HG03460 (cell line): ENCODE results near the gene VSTM1.
A peak's percentile ranks its signal among the peaks of the same experiment; 100 is the strongest.
"Not testable (repeated sequence)": the region's sequence is repeated elsewhere in the genome, so short reads cannot be mapped to it uniquely, and the experiment has no call there.

Experiments used
- ATAC-seq: cut with Tn5 transposase; IDR thresholded peaks from one replicate; pipeline ENCODE4 v1.9.1; 2021; ENCODE audit not compliant: unreplicated experiment

VSTM1 gene, protein sequence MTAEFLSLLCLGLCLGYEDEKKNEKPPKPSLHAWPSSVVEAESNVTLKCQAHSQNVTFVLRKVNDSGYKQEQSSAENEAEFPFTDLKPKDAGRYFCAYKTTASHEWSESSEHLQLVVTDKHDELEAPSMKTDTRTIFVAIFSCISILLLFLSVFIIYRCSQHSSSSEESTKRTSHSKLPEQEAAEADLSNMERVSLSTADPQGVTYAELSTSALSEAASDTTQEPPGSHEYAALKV

GRCh38 chr19:54063350-54064116 is at the start of gene VSTM1:
VSTM1 (minus strand) TSS chr19:54063897; CDS start chr19:54063777, 120 bp downstream.
- ATAC-seq: no peak

- no peak for ATAC-seq
Observed at GRCh38 chr19:54109651-54110050, 46.0 kb upstream of the VSTM1 start.

GRCh38 chr19:54108496-54108895 is 44.8 kb upstream of the VSTM1 start:
- no peak for ATAC-seq

- ATAC-seq: no peak
Observed at GRCh38 chr19:54107876-54108490, 44.3 kb upstream of the VSTM1 start.

DNA sequence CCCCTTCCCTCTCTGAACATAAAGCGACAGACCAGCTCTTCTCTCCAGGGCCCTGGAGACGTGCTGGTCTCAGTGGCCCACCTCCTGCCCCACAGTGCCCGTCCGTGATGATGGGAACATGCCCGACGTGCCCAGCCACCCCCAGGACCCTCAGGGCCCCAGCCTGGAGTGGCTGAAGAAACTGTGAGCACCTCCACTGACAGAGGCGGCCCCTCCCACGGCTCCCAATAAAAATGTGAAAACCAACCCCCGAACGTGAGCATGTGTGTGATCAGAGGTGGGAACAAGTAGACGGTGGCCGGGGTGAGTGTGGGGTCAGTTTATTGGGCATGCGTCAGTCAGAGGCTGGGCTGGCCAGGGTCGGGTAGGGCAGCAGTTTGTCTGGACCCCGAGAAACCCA is 43.0 kb upstream of the VSTM1 start:
- no peak for ATAC-seq

DNA sequence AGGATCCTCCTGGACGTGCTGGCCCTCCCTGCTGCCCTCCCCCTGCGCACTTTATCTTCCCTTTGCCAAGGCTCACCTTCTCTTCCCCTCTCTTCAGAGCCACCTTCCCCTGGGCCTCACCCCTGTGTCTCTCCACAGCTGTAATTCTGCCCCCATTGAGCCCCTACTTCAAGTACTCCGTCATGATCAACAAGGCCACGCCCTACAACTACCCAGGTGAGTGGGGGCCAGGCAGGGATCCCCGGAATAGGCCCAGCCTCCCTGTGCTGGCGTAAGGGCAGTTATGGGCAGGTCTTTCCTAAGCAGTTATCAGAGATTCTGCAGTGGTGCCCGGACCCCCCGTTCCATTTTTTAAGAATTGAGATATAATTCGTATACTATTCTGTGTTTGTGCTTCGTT is 42.1 kb upstream of the VSTM1 start:
- ATAC-seq: no peak

GRCh38 chr19:54104998-54105715 is 41.5 kb upstream of the VSTM1 start:
- ATAC-seq: no peak

DNA sequence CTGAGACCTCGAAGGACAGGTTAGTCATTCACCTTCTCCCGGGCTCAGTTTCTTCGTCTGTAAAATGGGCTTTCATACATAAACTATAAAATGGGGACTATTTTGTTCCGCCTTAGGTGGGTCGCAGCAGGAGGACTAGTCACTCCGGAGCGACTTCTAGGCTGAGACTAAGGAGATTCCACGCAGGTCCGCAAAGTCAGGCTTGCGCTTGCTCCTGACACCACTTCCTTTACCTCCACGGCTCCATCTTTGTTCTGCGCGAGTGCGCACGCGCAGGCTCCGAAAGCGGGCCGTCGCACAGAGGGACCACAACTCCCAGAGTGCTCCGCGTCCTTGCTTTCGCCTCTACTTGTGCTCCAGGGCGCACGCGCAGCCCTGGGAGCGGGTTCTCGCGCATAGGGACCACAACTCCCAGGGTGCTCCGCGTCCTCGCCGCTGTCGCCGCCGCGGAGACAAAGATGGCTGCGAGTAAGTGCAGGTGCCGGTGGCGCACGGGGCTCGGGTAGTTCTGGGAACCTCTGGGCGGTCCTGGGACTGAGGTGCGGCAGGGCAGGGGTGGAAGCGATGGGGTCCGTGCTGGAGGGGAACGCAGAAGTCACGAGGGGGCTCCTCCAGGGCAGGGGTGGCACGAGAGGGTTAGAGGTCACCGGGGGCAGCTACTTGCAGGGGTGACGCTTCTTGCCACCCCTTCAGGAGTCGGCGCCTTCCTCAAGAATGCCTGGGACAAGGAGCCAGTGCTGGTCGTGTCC is 38.9 kb upstream of the VSTM1 start, which contains the start of gene NDUFA3:
NDUFA3 (plus strand) TSS at position 435 of the 749 bp plus-strand sequence; CDS start at position 459, 24 bp downstream.
- peak; percentile 92 for ATAC-seq

DNA sequence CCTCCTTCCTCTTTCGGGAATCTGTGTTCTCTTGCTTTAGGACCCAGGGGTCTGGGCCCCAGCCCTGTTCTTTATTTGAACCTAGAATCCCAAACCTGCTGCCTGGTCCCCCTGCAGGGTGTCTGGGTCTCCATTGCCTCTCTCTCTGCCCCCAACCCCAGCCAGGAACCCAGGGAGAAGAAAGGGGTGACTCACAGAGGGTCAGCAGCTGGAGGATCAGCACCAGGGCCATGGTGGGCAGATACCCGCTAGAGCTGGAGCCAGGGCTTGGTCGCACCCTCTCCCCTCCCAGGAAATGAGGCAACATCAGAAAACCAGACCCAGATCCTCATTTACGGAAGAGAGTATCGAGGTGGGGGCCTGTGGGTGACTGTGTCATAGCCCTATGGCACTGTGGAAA is 36.9 kb upstream of the VSTM1 start, which contains the start of gene OSCAR:
OSCAR (minus strand) TSS at position 243 of the 400 bp plus-strand sequence; CDS start at position 232, 11 bp downstream.
- ATAC-seq: no peak

- ATAC-seq: not testable (repeated sequence)
Observed at GRCh38 chr19:54099903-54100255, 36.2 kb upstream of the VSTM1 start.

DNA sequence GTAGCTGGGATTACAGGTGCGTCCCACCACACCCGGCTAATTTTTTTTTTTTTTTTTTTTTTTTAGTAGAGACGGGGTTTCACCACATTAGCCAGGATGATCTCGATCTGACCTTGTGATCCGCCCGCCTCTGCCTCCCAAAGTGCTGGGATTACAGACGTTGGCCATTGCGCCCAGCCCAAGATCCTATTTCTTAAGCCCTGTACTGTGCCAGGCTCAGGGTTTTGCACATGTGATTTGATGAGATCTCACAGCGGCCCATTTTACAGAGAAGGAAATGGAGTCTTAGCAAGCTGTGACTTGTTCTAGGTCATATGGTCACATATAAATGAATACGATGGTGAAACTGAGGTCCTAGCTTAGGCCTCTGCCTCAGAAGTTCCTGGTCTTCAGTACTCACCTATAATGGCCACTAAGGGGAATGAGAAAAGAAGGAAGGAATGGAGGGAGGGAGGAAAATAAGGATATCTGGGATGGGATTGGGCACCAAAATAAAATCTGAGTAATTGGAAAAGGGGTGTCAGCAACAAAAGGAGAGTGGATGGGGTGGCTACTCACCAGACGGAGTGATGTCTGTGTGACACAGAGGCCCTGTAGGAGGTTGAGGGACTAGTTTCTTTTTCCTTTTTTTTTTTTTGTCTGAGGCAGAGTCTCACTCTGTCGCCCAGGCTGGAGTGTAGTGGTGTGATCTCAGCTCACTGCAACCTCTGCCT is 35.6 kb upstream of the VSTM1 start:
- no peak for ATAC-seq

DNA sequence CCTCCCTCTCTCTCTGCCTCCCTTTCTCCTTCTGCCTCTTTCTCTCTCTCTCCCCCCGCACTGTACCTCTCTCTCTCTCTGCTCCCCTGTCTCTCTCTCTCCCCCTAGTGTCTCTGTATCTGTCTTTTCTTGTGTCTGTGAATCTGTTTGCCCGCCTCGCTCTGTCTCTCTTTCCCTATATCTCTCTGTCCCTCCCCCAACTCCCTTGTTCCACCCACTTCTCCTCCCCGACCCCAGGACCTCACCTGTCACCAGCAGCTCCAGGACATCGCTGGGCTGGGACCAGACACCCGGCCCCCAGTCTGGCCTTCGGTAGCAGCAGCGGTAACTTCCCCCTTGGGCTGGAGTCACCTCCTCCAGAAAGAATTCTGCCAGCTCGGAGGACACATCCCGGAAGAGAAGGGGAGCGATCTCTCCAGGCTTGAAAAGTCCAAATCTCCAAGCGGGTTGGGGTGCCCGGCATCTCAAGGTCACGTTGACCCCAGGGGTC is 33.0 kb upstream of the VSTM1 start:
- no peak for ATAC-seq

DNA sequence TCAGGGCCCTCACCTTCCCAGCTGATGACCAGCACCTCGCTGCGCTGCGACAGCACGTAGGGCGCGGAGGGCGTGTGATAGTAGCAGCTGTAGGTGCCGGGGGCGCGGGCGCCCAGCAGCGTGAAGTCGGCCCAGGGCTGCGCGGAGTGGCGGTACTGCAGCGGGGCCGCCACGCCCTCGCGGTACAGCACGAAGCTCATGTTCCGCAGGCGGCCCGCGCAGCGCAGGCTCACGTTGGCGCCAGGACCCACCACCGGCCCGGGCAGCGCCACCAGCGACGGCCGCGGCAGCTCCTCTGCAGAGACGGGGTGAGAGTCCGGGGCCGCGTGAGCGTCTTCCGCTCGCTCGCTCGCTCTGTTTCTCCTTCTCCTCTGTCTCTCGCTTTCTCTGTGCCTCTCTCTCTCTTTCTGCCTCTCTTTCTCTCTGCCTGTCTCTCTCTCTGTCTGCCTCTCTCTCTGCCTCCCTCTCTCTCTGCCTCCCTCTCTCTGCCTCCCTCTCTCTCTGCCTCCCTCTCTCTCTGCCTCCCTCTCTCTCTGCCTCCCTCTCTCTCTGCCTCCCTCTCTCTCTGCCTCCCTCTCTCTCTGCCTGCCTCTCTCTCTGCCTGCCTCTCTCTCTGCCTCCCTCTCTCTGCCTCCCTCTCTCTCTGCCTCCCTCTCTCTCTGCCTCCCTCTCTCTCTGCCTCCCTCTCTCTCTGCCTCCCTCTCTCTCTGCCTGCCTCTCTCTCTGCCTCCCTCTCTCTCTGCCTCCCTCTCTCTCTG is 32.3 kb upstream of the VSTM1 start:
- ATAC-seq: not testable (repeated sequence)

DNA sequence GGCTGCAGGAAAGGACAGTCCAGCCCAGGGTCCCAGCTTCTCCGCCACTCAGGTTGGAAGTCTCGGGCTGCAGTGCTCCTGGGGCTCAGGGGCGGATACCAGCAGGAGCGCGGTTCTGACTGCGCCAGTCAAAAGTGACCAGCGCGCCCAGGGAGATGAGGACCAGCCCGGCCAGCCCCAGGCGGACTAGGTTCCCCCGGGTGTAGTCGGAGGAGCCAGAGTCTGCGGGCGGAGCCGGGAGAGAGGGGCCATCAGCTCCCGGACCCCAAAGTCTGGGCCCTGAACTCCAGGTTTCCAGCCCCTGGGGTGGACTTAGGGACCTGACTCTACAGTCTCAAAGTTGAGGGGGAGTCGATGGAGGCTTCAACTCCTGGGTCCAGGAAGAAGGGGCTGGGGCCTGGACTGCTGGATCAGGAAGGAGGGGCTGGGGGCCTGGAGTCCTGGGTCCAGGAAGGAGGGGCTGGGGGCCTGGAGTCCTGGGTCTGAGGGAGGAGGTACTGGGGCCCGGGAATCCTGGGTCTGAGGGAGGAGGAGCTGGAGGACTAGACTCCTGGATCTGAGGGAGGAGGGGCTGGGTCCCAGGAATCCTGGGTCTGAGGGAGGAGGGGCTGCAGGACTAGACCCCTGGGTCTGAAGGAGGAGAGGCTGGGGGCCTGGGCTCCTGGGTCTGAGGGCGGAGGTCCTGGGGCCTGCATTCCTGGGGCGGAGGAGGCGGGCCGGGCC is 31.6 kb upstream of the VSTM1 start:
- no peak for ATAC-seq

GRCh38 chr19:54094426-54095000 is 30.8 kb upstream of the VSTM1 start:
- no peak for ATAC-seq

GRCh38 chr19:54084410-54084809 is 20.7 kb upstream of the VSTM1 start:
- no peak for ATAC-seq

GRCh38 chr19:54081032-54081431 is 17.3 kb upstream of the VSTM1 start, which contains the start of gene TARM1:
TARM1 (minus strand) TSS chr19:54081365; CDS start chr19:54081340, 25 bp downstream.
- no peak for ATAC-seq

GRCh38 chr19:54077334-54077733 is 13.6 kb upstream of the VSTM1 start:
- ATAC-seq: no peak
